VCaP (cell line): Measurements from ENCODE around the gene PTX4.

Experiments
- H3K27ac ChIP-seq: fragments of 450-650 bp; 2 replicates; pipeline ENCODE4 v1.5.1; 2017
- CTCF ChIP-seq: fragments of 450-650 bp; conservative IDR thresholded peaks from 2 replicates; pipeline ENCODE4 v1.5.1; 2017; ENCODE audit warnings: mild to moderate bottlenecking, moderate library complexity

Gene PTX4

GRCh38 chr16:1527836-1528811 is 39.4 kb upstream of the PTX4 start:
- TF ChIP-seq CTCF = no peak

GRCh38 chr16:1526608-1527555 is 38.1 kb upstream of the PTX4 start:
- H3K27ac ChIP-seq = peak overlapping the region; percentile 88
- no peak for TF ChIP-seq CTCF

More at GRCh38 chr16:1527836-1528811, 39.4 kb upstream of the PTX4 start:
- H3K27ac ChIP-seq = peak overlapping the region; percentile 88

- TF ChIP-seq CTCF = peak; percentile 30
- peak overlapping the region; percentile 88 for H3K27ac ChIP-seq
These were observed 37.3 kb upstream of the PTX4 start for GRCh38 chr16:1525871-1526607.

GRCh38 chr16:1524366-1524765 is 35.6 kb upstream of the PTX4 start:
- no peak overlapping the region for H3K27ac ChIP-seq
- TF ChIP-seq CTCF = no peak

GRCh38 chr16:1523581-1524245 is 35.0 kb upstream of the PTX4 start:
- no peak for TF ChIP-seq CTCF
- no peak overlapping the region for H3K27ac ChIP-seq

GRCh38 chr16:1520461-1520860 is 31.7 kb upstream of the PTX4 start:
- no peak overlapping the region for H3K27ac ChIP-seq
- no peak for TF ChIP-seq CTCF
